Measurements from ENCODE around the gene ZNF584. TPM values are rescaled to one million over a fixed set of nuclear protein-coding genes. Genes with fewer than 3 reads are reported as not detected.
A peak's percentile ranks its signal among the peaks of the same experiment; 100 is the strongest.

Gene ZNF584
- polyA plus RNA-seq, 2 of the 4 experiments (the other 2 are of a cell fraction) = 15.6 to 18.2 TPM

DNA sequence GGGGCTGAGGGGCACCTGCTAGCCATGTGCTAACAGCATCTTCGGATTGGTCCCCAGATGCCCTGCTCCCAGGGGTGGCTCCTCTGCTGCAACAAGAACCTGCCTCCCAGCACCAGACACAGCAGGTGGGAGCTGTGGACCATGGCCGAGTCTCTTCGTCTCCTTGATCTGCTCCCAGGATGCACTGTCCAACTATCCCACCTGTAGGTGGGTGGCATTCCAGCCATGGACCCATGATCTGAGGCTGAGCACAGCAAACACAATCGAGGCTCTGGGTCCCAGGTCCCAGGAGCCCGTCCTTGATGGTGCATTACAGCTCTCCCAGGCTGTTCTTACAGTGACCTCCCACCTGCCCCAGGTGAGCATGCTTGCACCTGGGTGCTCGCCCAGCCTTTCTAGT, 29.2 kb upstream of the ZNF584 start:
- H3K9me3 ChIP-seq = no peaks in the 10 kb centered on the region
- ChIA-PET POLR2A (interaction anchor here (0.9 to 4.9 kb wide), 2 partner anchors 16 to 31 kb away, joined by 3 to 43 read pairs; partner anchors contain the start of gene ZNF497), CTCF (interaction anchor here (0.9 to 1.7 kb wide), 3 partner anchors 15 to 140 kb away, joined by 4 to 5 read pairs (median 4); partner anchors contain the start of gene ZBTB45)
- ATAC-seq = no peak
- peak overlapping the region; percentile 77; the same call in 1 of the 3 replicates for H3K4me2 ChIP-seq
- DNase-seq (ENCODE audit: low read depth in 1 of 2, low spot score in 1 of 2) = no peak
- no peak overlapping the region for H3K27ac ChIP-seq
- no peak for FAIRE-seq
- peaks cover 13% of the 10 kb centered on the region for H3K4me1 ChIP-seq
- H3K4me3 ChIP-seq = no peak overlapping the region
- no peak for TF ChIP-seq JUNB (IDR thresholded peaks at IDR 0.05)
- no peak for TF ChIP-seq MYC (IDR thresholded peaks at IDR 0.05; ENCODE audit: borderline replicate concordance, low read length)
- TF ChIP-seq NR3C1 (IDR thresholded peaks at IDR 0.05) = no peak
- TF ChIP-seq CHD4 (IDR thresholded peaks at IDR 0.05; ENCODE audit: borderline replicate concordance) = no peak
- no peak for TF ChIP-seq CBX2 (IDR thresholded peaks at IDR 0.05; ENCODE audit: borderline replicate concordance, low read depth)
- TF ChIP-seq NPAS2 (CRISPR knock-in tag; IDR thresholded peaks at IDR 0.05; ENCODE audit: borderline replicate concordance) = no peak
- TF ChIP-seq HOXB5 (CRISPR knock-in tag; IDR thresholded peaks at IDR 0.05) = no peak
- TF ChIP-seq HMGXB4 (CRISPR knock-in tag; IDR thresholded peaks at IDR 0.05; ENCODE audit: borderline replicate concordance) = no peak
- WGBS (ENCODE audit: missing lambda C conversion rate) = 73% methylated on average over 6 of the region's 6 CpGs

GRCh38 chr19:58380037-58380661, 28.3 kb upstream of the ZNF584 start:
- FAIRE-seq (no peak), ATAC-seq (peak; percentile 8 to 10; a peak in 5 of 6 replicates), DNase-seq (ENCODE audit: low read depth in 1 of 2, low spot score in 1 of 2) (no peak)
- WGBS (ENCODE audit: missing lambda C conversion rate) = 8% methylated on average over 24 of the region's 24 CpGs
- Histone ChIP-seq H3K27ac (peak overlapping the region; percentile 93 to 97), H3K4me3 (peak overlapping the region; percentile 64), H3K4me1 (peaks cover 18% of the 10 kb centered on the region), H3K4me2 (peak overlapping the region; percentile 77), H3K9me3 (no peaks in the 10 kb centered on the region)
- ChIA-PET POLR2A (interaction anchor here (0.9 to 4.9 kb wide), 2 partner anchors 17 to 32 kb away, joined by 3 to 43 read pairs; partner anchors contain the start of gene ZNF497), CTCF (interaction anchor here (0.9 to 1.7 kb wide), 4 partner anchors 10 to 139 kb away, joined by 3 to 5 read pairs (median 4); partner anchors contain the start of gene ZBTB45)
- no peak for TF ChIP-seq HOXB5 (CRISPR knock-in tag; IDR thresholded peaks at IDR 0.05)
- TF ChIP-seq POLR2A (IDR thresholded peaks at IDR 0.05; ENCODE audit: low read length) = 0 out of 2 replicates have a peak, but pooled peaks have one; percentile 4

- Histone ChIP-seq H3K4me2 (peak within 1 kb of the TSS; percentile 82), H3K27ac (peak within 1 kb of the TSS; percentile 93 to 97), H3K4me1 (peaks cover 25% of the 10 kb centered on the region), H3K4me3 (peak within 1 kb of the TSS; percentile 64), H3K9me3 (no peaks in the 10 kb centered on the region)
- DNase-seq (ENCODE audit: low read depth in 1 of 2, low spot score in 1 of 2) = peak; percentile 99 to 100
- under 1% methylated on average over 39 of the region's 83 CpGs for WGBS (ENCODE audit: missing lambda C conversion rate)
- POLR2A ChIA-PET = interaction anchor here (0.6 to 4.9 kb wide), 6 partner anchors 18 to 139 kb away, joined by 3 to 43 read pairs (median 4); partner anchors contain the start of genes ZBTB45, ZNF497, ZNF584 and ZNF8
- peak; percentile 87 to 93 for ATAC-seq
- CTCF ChIA-PET = interaction anchor here (0.6 to 1.7 kb wide), 4 partner anchors 11 to 139 kb away, joined by 3 to 4 read pairs (median 4); partner anchors contain the start of gene ZBTB45
- FAIRE-seq = peak; percentile 98
- TF ChIP-seq ZNF302 (CRISPR knock-in tag; IDR thresholded peaks at IDR 0.05) (no peak), PHF8 (IDR thresholded peaks at IDR 0.05; ENCODE audit: borderline replicate concordance, low read depth) (peak; percentile 90), MAX (IDR thresholded peaks at IDR 0.05) (peak; percentile 95), CHD4 (IDR thresholded peaks at IDR 0.05; ENCODE audit: borderline replicate concordance) (no peak), ZSCAN20 (CRISPR knock-in tag; IDR thresholded peaks at IDR 0.05) (no peak), TFCP2L1 (CRISPR knock-in tag; IDR thresholded peaks at IDR 0.05) (peak; percentile 83), EHMT2 (IDR thresholded peaks at IDR 0.05; ENCODE audit: low read depth) (no peak), RNF2 (IDR thresholded peaks at IDR 0.05; ENCODE audit: borderline replicate concordance, low read depth) (no peak), POLR2AphosphoS2 (conservative IDR thresholded peaks at IDR 0.05; ENCODE audit: low read length) (no peak), MAZ (IDR thresholded peaks at IDR 0.05; ENCODE audit: borderline replicate concordance, low read depth, low read length) (peak; percentile 72; the same call in 1 of the 2 replicates), CBX2 (IDR thresholded peaks at IDR 0.05; ENCODE audit: borderline replicate concordance, low read depth) (no peak), BHLHE40 (IDR thresholded peaks at IDR 0.05; ENCODE audit: low read depth, low read length) (no peak), HDAC2 (IDR thresholded peaks at IDR 0.05) (no peak), ZC3H11A (IDR thresholded peaks at IDR 0.05) (no peak; the same call in 1 of the 2 replicates)
- TF ChIP-seq, protein P1, sequence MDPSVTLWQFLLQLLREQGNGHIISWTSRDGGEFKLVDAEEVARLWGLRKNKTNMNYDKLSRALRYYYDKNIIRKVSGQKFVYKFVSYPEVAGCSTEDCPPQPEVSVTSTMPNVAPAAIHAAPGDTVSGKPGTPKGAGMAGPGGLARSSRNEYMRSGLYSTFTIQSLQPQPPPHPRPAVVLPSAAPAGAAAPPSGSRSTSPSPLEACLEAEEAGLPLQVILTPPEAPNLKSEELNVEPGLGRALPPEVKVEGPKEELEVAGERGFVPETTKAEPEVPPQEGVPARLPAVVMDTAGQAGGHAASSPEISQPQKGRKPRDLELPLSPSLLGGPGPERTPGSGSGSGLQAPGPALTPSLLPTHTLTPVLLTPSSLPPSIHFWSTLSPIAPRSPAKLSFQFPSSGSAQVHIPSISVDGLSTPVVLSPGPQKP (IDR thresholded peaks at IDR 0.05; ENCODE audit: low read depth, low read length) = no peak
- TF ChIP-seq, protein P2, sequence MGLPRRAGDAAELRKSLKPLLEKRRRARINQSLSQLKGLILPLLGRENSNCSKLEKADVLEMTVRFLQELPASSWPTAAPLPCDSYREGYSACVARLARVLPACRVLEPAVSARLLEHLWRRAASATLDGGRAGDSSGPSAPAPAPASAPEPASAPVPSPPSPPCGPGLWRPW (IDR thresholded peaks at IDR 0.05) = no peak
- TF ChIP-seq, protein P3, sequence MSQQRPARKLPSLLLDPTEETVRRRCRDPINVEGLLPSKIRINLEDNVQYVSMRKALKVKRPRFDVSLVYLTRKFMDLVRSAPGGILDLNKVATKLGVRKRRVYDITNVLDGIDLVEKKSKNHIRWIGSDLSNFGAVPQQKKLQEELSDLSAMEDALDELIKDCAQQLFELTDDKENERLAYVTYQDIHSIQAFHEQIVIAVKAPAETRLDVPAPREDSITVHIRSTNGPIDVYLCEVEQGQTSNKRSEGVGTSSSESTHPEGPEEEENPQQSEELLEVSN (IDR thresholded peaks at IDR 0.05; ENCODE audit: borderline replicate concordance, low read depth) = peak; percentile 91
- TF ChIP-seq, protein P4, sequence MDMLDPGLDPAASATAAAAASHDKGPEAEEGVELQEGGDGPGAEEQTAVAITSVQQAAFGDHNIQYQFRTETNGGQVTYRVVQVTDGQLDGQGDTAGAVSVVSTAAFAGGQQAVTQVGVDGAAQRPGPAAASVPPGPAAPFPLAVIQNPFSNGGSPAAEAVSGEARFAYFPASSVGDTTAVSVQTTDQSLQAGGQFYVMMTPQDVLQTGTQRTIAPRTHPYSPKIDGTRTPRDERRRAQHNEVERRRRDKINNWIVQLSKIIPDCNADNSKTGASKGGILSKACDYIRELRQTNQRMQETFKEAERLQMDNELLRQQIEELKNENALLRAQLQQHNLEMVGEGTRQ (IDR thresholded peaks at IDR 0.05) = 0 out of 2 replicates have a peak, but pooled peaks have one; percentile 6
These were observed 27.6 kb upstream of the ZNF584 start, which contains the start of gene ZNF837 for GRCh38 chr19:58380662-58381459. Gene ZNF837 (minus strand): TSS chr19:58381030. CDS start chr19:58369332, 11,698 bp downstream.
